Measurements from ENCODE around the gene DDX39A.

DDX39A gene

DNA sequence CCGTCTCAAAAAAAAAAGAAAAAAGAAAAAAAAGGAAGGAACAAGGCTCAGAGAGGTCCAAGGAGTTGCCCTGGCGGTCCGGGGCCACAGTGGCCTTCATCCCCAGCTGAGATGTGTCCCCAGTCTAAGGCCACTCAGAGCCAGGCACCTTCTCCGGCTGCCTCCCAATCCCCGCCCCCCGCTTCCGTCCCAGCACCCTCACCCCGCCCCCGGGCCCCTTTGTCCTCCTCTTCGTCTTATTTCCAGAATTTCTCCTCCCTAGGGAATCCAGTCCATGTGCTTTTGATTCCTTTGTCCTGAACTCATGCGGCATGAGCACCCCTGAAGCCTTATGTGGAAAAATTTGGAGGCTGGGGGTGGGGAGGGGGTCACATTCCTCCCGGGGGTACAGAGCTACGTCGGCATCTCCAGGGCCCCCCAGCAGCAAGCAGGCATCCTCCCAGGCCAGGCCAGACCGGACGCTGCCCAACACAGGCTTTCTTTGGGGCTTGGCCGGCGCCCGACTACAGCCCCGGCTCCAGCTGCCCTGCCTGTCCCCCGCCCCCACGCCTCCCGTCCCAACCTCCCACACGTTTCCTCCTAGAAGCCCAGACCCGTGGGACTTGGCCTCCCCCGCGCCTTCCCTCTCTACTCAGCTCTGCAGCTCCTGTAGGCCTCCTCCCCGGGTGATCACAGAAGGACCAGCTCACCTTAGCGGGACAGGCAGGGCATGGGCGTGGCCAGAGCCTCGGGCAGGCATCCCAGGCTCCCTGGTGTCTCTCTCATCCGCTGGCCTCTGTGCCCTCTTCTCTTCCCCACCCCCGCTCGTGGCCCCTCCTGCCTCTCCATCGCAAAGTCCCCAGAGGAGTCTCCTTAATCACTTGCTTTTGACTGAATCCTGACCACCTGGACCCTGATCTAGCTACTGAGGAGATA lies 55.7 kb downstream of the DDX39A start:
- DNase-seq (ENCODE audit: low read depth, low spot score), result no peak

DNA sequence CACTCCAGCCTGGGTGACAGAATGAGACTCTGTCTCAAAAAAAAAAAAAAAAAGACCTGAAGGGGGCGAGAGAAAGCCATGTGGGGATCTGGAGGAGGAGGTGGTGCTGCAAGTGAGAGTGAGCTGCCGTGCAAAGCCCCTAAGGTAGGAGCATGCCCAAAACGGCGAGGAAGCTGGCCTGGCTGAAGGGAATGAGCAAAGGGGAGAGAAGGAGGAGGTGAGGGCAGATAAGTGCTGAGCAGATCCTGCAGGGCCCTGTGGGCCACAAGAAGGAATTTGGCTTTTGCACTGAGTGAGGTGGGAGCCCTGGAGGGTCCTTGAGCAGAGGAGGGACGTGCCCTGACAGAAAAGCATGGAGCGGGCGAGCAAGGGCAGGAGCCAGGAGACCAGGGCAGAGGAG lies 57.3 kb downstream of the DDX39A start:
- no peak for DNase-seq (ENCODE audit: low read depth, low spot score)

All from activated CD4-positive, CD25-positive, alpha-beta regulatory T cell treated with anti-CD3 and anti-CD28 coated beads, Interleukin-2, amount 50 U/mL, for 16 hours (primary cell).